ENCODE measurements around the gene YAE1. TPM values are rescaled to one million over a fixed set of nuclear protein-coding genes. Genes with fewer than 3 reads are reported as not detected.

The YAE1 gene
- total RNA-seq, 1 donor from 2014 or later: 15.9 TPM

DNA sequence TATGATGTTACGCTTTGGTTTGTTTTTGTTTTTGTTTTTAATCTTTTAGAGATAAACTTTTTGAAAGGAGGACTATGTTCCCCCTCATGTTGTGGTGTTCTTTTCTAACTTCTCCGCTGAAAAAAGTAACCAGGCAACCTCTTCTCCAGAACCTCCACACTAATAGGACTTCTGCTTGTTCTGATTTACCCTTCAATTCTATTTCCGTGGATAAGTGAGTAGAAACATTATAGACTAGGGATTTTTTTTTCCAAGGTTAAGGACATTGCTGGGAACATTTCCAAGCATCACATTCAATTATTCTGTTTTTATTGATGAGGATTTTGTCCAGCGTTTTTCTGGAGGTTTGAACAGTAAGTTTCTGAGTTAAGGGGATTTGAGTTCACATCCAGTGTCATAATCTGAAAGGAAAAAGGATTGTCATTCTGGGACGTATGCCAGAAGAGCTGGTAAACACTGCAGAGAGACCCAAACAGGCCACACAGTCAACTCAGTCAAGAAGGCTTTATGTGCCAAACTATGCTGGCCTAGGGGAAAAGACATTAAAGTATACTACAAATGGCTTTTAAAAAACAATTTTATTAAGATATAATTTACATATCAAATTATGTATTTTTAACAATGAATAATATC, 28.9 kb downstream of the YAE1 start:
- DNase-seq (ENCODE audit: low spot score): no peak
- intact Hi-C loops (cut with DNase I): no loop called here

DNA sequence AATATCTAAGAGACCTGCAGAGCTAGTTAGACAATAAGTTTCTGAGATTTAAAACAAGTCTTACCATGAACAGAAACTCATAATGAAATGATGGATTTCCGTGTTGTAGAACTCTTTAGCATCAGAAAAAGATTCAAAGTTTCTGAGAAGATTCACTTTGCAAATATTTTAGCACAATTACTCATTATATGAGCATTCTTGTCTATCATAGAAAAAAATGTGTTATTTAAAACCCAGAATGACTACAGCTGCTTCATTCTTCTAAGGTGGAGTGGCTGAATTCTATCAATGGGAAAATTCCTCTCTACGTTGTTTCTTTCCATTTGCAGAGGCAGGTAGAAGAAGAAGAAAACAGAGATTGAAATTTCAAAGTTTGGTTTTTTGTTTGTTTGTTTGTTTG, 36.1 kb downstream of the YAE1 start:
- DNase-seq (ENCODE audit: low spot score): no peak
- intact Hi-C loops (cut with DNase I): no loop called here

- intact Hi-C loops (cut with DNase I): no loop called here
- DNase-seq (ENCODE audit: low spot score): no peak
Measured at GRCh38 chr7:39603924-39604323, 37.7 kb downstream of the YAE1 start.

- no peak for DNase-seq (ENCODE audit: low spot score)
- intact Hi-C loops (cut with DNase I): no loop called here
Measured at GRCh38 chr7:39605087-39605486, 38.9 kb downstream of the YAE1 start.

- DNase-seq (ENCODE audit: low spot score): no peak
- intact Hi-C loops (cut with DNase I): no loop called here
Measured at GRCh38 chr7:39606352-39606751, 40.1 kb downstream of the YAE1 start.

- intact Hi-C loops (cut with DNase I): no loop called here
- DNase-seq (ENCODE audit: low spot score): no peak
Measured at GRCh38 chr7:39606941-39607340, 40.7 kb downstream of the YAE1 start.

GRCh38 chr7:39607865-39608264, 41.7 kb downstream of the YAE1 start:
- intact Hi-C loops (cut with DNase I): no loop called here
- no peak for DNase-seq (ENCODE audit: low spot score)

- DNase-seq (ENCODE audit: low spot score): no peak
- intact Hi-C loops (cut with DNase I): no loop called here
Measured at GRCh38 chr7:39608278-39608677, 42.1 kb downstream of the YAE1 start.

- DNase-seq (ENCODE audit: low spot score): no peak
- intact Hi-C loops (cut with DNase I): no loop called here
Measured at GRCh38 chr7:39609113-39609934, 43.1 kb downstream of the YAE1 start.

GRCh38 chr7:39609935-39610263, 43.7 kb downstream of the YAE1 start:
- no peak for DNase-seq (ENCODE audit: low spot score)
- intact Hi-C loops (cut with DNase I): no loop called here

GRCh38 chr7:39613577-39613976, 47.4 kb downstream of the YAE1 start:
- no peak for DNase-seq (ENCODE audit: low spot score)
- intact Hi-C loops (cut with DNase I): no loop called here

- intact Hi-C loops (cut with DNase I): no loop called here
- no peak for DNase-seq (ENCODE audit: low spot score)
Measured at GRCh38 chr7:39614299-39614698, 48.1 kb downstream of the YAE1 start.

- intact Hi-C loops (cut with DNase I): no loop called here
- no peak for DNase-seq (ENCODE audit: low spot score)
Measured at GRCh38 chr7:39615350-39615975, 49.3 kb downstream of the YAE1 start.

- intact Hi-C loops (cut with DNase I): no loop called here
Measured at GRCh38 chr7:39616138-39616537, 49.9 kb downstream of the YAE1 start.

GRCh38 chr7:39617005-39617404, 50.8 kb downstream of the YAE1 start:
- intact Hi-C loops (cut with DNase I): no loop called here
- no peak for DNase-seq (ENCODE audit: low spot score)

More at GRCh38 chr7:39616138-39616537, 49.9 kb downstream of the YAE1 start:
- no peak for DNase-seq (ENCODE audit: low spot score)

DNA sequence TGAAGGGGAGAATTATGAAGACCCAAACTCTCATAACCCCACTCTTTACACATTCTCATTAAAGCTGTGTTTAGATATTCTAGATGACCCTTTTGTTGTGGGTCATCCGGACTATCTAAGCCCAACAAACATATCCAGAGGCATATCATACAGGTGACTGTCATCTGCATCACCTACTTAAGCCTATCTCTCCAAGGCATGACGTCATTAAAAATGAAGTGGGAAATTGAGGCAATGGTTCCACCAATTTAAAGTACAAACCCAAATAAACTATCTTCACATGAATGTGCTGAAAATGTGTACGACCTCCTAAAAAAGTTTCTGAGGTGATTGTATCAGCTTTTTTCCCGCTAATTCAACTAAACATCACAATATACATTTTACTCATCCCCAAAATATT, 52.7 kb downstream of the YAE1 start:
- intact Hi-C loops (cut with DNase I): no loop called here
- no peak for DNase-seq (ENCODE audit: low spot score)

DNA sequence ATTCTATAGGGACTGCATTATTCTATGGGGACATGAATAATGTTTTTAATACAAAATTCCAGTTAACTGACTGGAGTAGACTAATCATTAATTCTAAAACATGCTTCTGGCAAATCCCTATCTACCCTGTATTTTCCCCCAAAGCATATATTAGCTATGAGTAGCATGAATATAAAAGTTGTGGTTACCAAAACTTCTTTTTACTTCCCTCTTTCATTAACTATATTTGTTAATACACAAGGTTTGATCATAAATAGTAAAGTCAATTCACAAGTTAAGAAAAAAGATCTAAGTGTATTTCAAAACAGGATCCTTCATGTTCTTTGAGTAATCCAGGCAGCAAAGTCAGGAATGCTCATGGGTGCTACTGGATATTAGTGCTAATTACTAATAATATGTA, 54.3 kb downstream of the YAE1 start:
- no peak for DNase-seq (ENCODE audit: low spot score)
- intact Hi-C loops (cut with DNase I): no loop called here

GRCh38 chr7:39621261-39621660, 55.1 kb downstream of the YAE1 start:
- intact Hi-C loops (cut with DNase I): no loop called here
- DNase-seq (ENCODE audit: low spot score): no peak

GRCh38 chr7:39621784-39622411, 55.7 kb downstream of the YAE1 start:
- DNase-seq (ENCODE audit: low spot score): no peak
- intact Hi-C loops (cut with DNase I): no loop called here

Measured in cardiac septum (tissue), 1 donor.